Epidermal melanocyte (primary cell): ENCODE results near the gene CSF3.

Experiments used
- DNase-seq: peaks from one replicate; pipeline ENCODE4 v3.0.0; 2011; ENCODE audit warnings: low spot score; ENCODE audit not compliant: insufficient read length

Gene CSF3

GRCh38 chr17:40060887-40061608, 45.8 kb downstream of the CSF3 start:
- no peak for DNase-seq

DNA sequence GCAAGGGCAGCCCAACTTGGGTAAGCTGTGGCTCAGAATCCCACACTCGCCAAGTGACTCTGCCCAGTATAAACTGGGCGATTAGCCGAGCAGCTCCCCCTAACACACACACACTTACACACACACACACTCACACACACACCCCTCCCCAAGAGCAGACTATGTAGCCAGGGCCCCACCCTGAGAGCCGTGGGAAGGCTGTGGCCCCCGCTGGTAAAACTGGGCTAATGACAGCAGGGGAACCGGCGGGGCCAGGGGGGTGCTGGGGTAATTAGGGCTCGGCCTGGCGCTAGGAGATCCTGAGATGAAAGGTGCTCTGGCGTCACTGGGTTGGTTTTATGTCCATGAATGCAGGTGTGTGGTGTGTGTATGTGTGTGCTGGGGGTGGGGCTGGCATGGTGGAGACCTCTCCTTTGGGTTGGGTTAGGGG, 46.4 kb downstream of the CSF3 start:
- DNase-seq: no peak

DNA sequence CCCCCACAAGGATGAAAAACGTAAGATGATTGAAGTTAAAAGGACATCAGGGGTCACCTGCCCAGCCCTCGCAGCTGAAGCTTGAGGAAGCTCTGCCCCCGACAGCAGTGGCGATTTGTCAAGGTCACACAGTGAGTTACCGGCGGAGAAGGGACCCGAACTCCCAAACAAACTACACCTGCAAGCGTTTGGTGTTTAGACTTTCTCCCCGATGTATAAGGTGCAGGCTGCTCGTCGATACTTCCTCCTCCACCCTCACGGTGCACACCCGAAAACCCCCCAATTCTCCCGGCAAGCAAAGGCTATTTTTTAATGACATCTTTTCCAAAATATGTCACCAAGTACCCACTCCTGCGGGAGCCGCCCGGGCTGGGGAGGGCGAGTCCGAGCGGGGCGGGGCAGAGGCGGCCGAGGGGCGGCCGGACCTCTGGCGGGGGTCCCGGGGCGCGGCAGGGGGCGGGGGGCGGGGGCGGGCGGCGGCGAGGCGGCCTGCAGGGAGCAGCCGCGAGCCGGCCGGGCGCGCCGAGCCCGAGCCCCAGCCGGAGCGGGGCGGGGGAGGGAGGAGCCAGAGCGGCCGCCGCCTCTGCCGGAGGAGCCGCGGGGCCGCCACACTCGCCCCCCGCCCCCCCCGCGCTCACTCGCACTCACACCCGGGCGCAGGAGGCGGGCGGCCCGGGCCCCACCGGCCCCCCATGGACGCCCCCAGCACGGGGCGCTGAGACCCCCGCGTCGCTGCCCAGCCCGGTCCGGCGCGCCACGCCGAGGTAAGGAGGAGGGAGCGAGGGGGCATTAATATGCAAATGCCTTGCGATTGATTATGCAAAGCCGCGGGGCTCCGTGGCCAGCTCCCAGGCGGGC, 47.3 kb downstream of the CSF3 start, which contains the start of gene THRA:
Gene THRA (plus strand): TSS at position 637 of the 858 bp plus-strand sequence. CDS start 11,524 bp downstream, outside the sequence.
- DNase-seq: no peak

GRCh38 chr17:40063187-40063771, 48.0 kb downstream of the CSF3 start:
- DNase-seq: no peak

DNA sequence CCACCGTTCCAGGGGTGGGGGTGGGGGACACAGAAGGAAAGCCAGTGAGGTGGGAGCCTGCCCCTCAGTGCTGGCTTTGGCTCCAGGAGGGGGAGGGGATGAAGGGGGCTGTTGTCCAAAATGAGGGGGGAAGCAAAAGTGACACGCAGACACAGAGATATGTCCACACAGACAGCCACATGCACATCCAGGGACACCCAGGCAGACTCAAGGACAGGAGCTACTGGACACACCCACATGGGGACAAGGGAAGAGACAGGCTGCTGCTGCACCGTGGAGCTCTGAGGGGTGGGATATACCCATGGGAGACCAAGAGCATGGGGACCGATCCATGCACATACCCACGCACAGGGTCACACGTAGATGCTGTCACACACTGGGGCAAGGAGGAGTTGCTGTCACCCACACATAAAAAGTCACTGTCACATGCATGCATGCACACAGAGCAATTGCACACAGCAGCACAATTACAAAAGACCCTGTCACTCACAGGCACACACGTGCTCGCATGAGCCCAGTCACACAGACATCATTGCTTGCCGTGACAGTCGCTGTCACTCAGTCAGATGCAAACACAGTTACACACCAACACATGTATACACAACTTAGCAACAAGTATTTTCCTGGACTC, 48.8 kb downstream of the CSF3 start:
- DNase-seq: no peak

- no peak for DNase-seq
Observed at GRCh38 chr17:40064971-40065768, 49.9 kb downstream of the CSF3 start.

- DNase-seq: no peak
Observed at GRCh38 chr17:40065769-40066510, 50.7 kb downstream of the CSF3 start.
